ENCODE measurements around the gene CEP162. TPM values are rescaled to one million over a fixed set of nuclear protein-coding genes. Genes with fewer than 3 reads are reported as not detected.
"Not testable (repeated sequence)": the region's sequence is repeated elsewhere in the genome, so short reads cannot be mapped to it uniquely, and the experiment has no call there.

CEP162 gene
- total RNA-seq, 1 experiment from 2014 or later, result 1.3 TPM

DNA sequence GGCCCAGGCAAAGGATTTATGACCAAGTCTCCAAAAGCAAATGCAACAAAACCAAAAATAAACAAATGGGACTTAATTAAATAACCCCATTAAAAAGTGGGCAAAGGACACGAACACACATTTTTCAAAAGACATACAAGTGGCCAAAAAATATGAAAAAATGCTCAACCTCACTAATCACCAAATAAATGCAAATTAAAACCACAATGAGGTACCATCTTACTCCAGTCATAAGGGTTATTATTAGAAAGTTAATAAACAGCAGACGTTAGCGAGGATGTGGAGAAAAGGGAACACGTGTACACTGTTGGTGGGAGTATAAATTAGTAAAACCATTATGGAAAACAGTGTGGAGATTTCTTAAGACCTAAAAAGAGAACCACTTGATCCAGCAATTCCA lies 71.1 kb downstream of the CEP162 start:
- DNase-seq (ENCODE audit: low spot score), result no peak

DNA sequence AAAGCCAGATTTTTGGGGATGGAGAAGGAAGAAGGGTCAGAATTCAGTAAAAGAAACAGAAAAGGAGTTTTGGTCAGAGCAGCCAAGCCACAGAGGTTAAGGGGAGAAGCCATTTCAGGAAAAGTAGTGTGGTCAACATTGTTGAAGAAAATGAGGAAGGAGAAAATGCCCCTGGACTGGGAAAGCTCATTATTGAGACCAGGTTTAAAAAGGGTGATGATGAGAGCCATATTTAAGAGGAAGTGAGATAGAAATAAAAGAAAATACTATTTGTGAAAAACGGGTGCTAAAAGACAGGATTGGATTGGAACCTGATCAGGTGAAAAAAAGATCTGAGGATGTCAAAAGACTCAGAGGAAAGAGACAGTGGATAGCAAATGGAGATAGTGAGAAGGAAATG lies 75.8 kb downstream of the CEP162 start:
- DNase-seq (ENCODE audit: low spot score), result no peak

DNA sequence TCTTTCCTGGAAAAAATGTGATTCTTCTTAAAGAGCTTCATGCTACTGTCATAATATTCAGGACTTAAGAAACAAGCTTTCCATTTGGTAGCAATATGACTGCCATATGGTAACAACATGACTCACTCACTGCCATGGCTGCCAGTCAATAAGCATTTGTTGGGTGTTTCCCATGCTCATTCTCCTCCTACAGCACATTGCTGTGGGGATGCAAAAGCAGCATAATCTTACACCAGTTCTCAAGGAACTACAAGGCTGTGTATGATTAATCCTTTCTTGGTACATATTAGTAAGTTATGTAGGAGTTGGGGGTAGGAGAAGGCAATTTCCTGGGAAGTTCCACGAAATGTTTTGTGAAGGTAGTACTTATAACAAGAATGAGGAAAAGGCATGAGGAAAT lies 76.7 kb downstream of the CEP162 start:
- DNase-seq (ENCODE audit: low spot score), result peak; percentile 2

DNA sequence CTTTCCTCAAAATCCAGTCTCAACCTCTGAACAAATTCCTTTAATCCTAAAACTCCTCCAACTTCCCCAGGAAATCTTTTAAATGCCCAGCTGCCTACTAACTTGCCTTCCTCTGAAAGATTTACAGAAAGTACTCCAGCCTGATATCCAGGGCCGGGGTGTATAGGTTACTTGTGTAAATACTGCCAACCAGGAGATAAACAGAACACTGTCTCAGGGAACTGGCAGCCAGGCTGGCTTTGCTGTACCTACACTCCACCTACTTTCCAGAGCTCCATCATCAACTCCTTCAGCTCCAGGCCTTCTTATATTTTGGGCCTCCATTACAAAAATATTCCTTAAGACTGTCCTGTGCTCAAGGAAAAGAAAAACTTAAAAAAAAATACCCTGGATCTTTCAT lies 85.9 kb downstream of the CEP162 start:
- DNase-seq (ENCODE audit: low spot score), result no peak

DNA sequence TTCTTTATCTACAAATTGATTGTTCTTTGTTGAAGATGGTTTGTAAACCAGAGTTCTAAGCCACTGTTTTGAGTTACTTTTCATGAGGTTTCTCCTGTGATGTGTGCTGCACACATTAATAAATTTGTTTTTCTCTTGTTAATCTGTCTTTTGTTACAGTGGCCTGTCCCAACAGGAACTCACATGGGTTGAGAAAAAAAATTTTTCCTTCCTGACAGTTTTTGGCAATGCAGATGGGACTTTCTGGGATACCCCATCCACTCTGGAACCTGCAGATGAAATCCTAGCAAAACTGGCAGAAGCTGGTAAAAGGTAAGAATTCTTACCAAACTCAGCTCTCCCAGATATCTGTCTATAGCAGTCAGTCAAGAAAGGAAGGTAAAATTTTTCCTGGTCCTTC lies 88.1 kb downstream of the CEP162 start:
- no peak for DNase-seq (ENCODE audit: low spot score)

DNA sequence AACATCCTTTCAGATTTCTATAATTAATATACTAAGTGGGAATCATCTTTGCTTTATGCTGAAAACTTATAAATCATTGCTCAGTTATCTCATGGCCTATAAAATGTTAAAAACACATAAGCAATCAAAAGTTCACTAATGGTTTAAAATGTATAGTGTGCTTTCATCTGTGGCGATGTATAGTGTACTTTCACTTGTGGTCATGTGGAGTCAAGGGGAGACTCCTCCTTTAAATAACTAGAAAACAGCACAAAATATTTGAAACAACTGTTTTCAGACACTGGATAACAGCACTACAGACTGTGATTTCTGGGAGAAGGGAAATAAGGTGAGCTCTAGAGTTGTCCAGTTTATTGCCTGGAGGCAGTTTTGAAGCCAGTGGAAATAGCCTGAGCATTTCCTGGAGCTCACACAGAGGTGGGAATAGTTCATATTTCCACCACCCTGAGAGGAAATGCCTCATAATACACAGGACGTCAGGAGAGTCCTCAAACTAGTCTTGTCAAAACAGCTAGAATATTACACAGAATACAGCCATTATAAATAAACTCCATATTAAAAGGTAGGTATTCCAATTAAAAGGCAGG lies 89.4 kb downstream of the CEP162 start:
- no peak for DNase-seq (ENCODE audit: low spot score)

DNA sequence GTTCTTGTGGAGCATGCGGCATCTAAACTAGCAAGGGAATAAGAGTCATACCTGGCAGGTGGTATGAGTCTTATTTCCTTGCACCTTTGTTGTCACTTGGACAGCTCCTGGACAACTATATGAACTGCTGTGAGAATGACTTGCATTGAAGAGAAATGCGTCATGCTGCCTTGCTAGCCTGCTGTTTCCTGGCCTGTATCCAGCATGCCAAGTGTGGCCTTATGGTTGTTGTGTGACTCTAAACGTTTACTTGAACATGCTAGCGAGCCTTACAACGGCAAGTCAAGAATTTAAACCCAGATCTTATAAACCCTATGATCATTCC lies 90.4 kb downstream of the CEP162 start:
- DNase-seq (ENCODE audit: low spot score), result no peak

DNA sequence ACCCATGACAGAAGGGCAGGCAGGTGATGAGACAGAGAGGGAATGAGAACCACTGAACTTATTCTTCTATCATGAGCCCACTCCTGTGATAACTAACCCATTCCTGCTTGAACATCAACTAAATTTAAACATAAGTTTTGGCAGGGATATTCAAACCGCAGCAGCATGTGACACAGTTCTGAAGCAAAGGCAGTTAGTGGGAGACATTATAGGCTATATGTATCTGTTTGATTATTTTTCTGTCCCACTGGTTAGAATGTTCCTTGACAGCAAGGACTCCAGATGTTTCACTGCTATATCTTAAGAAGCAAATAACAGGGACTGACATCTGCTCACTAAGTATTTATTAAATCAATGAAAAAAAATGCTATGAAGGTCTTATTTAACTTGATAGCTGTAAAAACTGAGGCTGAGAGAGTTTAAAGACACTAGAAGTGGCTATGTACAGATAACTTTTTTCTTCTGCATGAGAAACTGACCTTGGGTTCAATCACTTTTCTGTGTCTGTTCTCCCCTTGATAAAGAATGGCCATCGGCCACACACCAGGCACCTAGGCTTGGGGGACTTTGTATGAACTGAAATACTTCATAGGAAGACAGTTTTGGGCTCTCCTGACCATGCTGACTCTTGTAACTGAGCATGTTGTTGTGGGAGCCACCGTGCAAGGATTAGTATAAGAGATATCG lies 90.9 kb downstream of the CEP162 start:
- DNase-seq (ENCODE audit: low spot score), result no peak

DNA sequence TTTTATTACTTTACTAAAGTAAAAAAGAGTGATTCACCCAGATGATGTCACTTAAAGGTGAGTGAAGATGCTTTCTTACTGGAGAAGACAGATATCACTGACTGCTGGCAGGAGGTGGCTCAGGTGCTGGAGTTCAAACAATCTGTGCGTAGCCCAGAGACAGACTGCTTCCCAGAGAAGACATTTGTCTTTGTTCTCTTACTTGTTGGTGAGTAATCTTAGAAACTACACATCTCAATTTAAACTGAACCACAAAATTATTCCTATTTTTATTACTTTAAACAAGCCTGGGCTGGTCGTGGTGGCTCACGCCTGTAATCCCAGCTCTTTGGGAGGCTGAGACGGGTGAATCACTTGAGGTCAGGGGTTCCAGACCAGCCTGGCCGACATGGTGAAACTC lies 92.2 kb downstream of the CEP162 start:
- DNase-seq (ENCODE audit: low spot score), result no peak

DNA sequence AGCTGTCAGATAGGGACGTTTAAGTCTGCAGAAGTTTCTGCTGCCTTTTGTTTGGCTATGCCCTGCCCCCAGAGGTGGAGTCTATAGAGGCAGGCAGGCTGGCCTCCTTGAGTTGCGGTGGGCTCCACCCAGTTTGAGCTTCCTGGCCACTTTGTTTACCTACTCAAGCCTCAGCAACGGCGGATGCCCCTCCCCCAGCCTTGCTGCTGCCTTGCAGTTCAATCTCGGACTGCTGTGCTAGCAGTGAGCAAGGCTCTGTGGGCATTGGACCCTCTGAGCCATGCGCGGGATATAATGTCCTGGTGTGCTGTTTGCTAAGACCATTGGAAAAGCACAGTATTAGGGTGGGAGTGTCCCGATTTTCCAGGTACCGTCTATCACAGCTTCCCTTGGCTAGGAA lies 94.1 kb downstream of the CEP162 start:
- not testable (repeated sequence) for DNase-seq (ENCODE audit: low spot score)

DNA sequence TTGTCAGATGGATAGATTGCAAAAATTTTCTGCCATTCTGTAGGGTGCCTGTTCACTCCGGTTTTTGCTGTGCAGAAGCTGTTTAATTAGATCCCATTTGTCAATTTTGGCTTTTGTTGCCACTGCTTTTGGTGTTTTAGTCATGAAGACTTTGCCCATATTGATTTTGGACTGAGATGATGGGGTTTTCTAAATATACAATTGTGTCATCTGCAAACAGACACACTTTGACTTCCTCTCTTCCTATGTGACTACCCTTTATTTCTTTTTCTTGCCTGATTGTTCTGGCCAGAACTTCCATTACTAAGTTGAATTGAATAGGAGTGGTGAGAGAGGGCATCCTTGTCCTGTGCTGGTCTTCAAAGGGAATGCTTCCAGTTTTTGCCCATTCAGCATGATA lies 97.9 kb downstream of the CEP162 start:
- DNase-seq (ENCODE audit: low spot score), result not testable (repeated sequence)

DNA sequence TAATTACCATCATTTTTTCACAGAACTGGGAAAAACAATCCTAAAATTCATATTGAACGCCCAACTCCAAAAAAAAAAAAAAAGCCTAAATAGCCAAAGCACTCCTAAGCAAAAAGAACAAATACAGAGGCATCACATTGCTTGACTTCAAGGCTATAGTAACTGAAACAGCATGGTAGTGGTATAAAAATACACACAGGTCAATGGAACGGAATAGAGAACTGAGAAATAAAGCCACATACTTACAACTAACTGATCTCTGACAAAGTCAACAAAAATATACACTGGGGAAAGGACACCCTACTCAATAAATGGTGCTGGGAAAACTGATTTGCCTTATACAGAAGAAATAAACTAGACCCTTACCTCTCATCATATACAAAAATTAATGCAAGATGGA lies 104.3 kb downstream of the CEP162 start:
- DNase-seq (ENCODE audit: low spot score), result no peak

DNA sequence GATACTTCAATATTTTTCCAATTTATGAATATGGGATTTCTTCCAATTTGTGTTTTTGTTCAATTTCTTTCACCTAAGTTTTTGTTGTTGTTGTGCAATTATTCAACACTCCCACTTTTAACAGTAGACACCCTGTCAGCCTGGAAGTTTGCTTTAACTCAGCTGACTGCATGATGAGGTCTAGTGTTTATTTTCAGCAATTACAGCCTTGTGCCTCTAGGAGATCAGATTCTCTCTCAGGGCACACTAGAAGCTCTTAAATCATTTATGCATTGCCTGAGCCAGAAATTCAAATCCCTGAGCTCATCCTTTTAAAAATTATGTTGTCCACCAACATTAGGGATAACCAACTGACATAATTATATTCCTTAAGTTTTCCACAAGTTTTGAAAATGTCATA lies 108.2 kb downstream of the CEP162 start:
- DNase-seq (ENCODE audit: low spot score), result no peak

DNA sequence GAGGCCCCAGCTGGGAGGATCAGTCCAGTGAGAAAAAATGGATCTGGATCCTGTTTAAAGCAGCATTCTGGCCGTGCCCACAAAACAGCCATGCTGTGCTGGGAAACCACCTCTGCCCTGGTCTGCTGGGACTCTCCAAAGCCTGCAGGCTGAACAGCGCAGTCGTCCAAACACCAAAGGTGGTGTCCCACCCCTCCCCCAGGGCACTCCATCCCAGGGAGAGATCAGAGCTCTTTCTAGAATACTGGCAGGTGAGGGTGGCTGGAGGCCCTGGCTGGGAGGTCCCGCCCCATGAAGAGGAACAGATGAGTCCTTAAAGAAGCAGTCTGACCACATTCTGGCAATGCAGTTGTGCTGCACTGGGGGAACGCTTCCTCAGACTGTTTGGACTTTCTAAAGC lies 109.3 kb downstream of the CEP162 start:
- DNase-seq (ENCODE audit: low spot score), result no peak

DNA sequence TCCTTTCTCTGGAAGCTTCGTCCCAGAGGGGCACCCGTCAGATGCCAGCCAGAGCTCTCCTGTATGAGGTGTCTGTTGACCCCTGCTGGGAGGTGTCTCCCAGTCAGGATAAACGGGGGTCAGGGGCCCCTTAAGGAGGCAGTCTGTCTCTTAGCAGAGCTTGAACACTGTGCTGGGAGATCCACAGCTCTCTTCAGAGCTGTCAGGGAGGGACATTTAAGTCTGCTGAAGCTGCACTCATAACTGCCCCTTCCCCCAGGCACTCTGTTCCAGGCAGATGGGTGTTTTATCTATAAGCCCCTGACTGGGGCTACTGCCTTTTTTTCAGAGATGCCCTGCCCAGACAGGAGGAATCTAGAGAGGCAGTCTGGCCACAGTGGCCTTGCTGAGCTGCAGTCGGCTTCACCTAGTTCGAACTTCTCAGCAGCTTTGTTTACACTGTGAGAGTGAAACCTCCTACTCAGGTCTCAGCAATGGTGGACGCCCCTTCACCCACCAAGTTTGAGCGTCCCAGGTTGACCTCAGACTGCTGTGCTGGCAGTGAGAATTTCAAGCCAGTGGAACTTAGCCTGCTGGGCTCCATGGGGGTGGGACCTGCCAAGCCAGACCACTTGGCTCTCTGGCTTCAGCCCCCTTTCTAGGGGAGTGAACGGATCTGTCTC lies 112.4 kb downstream of the CEP162 start:
- not testable (repeated sequence) for DNase-seq (ENCODE audit: low spot score)

DNA sequence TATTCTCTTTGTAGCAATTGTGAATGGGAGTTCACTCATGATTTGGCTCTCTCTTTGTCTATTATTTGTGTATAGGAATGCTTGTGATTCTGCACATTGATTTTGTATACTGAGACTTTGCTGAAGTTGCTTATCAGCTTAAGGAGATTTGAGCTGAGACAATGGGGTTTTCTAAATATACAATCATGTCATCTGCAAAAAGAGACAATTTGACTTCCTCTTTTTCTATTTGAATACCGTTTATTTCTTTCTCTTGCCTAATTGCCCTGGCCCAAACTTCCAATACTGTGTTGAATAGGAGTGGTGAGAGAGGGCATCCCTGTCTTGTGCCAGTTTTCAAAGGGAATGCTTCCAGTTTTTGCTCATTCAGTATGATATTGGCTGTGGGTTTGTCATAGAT lies 116.1 kb downstream of the CEP162 start:
- not testable (repeated sequence) for DNase-seq (ENCODE audit: low spot score)

DNA sequence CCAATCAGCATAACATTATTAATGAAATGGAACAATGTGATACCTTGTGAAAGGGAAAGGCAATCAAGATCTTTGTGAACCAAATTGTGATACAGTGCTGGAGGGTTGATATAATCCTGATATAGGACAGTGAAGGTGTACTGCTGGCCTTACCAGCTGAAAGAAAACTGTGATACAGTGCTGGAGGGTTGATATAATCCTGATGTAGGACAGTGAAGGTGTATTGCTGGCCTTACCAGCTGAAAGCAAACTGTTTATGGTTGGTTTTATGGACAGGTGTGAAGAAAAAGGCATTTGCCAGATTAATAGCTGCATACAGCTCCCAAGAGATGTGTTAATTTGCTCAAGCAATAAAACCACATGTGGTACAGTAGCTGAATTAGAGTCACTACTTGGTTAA lies 119.9 kb downstream of the CEP162 start:
- no peak for DNase-seq (ENCODE audit: low spot score)

DNA sequence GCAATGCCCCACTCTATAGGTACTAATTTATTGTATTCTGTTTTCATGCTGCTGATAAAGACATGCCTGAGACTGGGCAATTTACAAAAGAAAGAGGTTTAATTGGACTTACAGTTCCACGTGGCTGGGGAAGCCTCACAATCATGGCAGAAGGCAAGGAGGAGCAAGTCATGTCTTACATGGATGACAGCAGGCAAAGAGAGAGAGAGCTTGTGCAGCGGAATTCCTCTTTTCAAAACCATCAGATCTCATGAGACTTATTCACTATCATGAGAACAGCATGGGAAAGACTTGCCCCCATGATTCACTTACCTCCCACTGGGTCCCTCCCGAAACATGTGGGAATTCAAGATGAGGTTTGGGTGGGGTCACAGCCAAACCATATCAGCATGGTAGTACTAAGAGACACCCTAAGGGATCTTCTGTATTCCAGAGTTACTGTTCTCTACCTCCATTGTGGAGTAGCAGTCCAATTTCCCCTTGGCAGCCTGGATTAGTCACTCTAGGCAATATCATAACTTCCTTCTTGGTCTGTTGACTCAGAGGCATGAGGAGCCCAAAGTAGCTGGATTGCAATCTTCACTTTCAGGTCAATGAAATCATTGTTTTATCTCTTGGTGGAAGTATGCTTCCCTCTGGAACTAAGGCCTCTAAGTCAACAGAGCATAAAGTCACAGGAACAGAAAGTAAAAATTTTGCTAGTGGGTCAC lies 122.1 kb downstream of the CEP162 start:
- not testable (repeated sequence) for DNase-seq (ENCODE audit: low spot score)

DNA sequence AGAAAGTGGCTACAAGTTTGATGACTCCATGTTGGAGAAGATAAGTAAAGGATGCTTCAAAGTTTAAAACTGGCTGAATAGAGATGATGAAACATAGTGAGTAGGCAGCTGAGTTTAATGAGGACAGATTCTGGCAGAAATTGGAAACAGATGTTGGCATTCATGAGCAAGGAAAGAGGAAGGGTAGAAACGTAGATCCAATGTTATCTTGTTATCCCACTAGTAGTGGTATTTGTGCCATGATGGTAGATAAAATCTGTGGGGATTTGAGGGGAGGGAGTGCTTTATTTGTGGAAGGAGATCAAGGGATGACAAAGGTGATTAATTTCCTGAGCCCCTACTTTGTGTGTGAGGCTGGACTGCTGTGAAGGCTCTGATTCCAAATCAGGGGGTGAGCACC lies 124.4 kb downstream of the CEP162 start:
- no peak for DNase-seq (ENCODE audit: low spot score)

DNA sequence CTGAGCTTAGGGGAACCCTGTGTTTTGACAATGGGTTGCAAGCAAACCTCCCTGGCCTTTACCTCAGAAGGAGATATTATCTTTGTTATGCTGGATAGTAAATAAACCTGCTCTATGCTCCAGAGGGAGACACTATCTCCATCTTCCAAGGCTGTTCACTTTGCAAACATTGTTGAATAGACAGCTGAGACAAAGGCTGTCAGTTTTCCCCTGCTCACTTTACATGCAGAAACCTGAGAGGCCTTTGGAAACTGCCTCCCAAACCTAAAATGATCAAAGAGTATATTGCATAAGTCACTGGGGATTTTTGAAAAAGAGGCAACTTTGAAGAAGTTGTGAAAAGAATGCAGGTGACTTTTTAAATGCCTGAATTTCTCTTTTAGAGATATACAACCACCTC lies 132.3 kb downstream of the CEP162 start:
- DNase-seq (ENCODE audit: low spot score), result no peak

DNA sequence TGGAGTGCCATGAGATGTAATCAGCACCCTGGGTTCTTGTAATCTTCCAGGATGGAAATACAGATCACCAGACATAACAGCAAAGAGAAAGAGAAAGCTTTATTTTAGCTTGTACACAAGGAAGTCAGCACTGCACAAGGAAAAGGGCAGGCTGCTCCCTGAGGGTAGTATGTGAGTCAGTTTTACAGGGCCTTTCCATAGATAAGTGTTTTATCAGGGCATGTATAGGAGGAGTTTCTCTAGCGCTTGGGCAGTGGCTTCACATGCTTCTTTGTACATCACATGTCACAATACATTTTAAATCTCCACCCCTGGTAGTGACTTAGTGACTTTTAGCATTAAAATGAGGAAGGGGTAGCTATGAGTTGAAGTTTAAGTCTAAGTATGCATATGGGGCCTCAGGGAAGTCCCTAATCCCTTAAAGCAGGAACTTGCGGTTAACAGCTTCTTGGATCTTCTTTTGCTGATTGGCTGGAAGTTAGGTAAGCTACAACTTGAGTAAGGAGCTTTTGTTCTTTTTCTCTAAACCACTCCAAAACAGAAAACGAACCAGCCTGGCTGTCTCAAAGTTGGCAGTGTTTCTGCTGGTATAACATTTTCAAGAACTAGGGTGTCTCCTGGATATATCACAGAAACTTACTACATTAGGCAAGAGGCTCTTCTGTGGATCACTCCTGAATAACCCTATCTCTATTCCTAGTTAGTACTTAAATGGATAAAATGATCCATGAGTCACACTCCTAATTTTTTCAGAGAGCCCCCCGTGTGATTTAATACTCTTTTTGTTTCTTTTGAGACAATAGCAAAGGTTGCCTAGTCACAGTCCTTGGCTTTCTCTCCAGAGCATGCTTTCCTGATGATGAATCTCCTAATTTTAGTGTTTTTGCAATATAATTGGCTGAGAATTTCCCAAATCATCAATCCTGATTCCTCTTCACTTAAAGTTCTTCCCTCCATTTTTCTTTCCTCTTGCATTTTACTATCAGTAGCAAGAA lies 133.7 kb downstream of the CEP162 start:
- no peak for DNase-seq (ENCODE audit: low spot score)
